DOHH2 (cell line): ENCODE data around the gene EBF3.

Source experiments
- H3F3A ChIP-seq: fragments of 200-600 bp; sonication (generic), shearing (Covaris generic); 2 replicates; pipeline ENCODE4 v1.6.0; 2016; ENCODE audit warnings: antibody characterized with exemption, mild to moderate bottlenecking; ENCODE audit not compliant: control insufficient read depth, insufficient read depth
- H3K27ac ChIP-seq: fragments of 200-600 bp; sonication (generic); 2 replicates; pipeline ENCODE4 v1.5.1; 2014; ENCODE audit warnings: low read depth, mild to moderate bottlenecking, low read length, moderate library complexity
- H3K27me3 ChIP-seq: fragments of 200-600 bp; sonication (generic); 2 replicates; pipeline ENCODE4 v1.6.1; 2014; ENCODE audit warnings: mild to moderate bottlenecking, low read length, mixed read lengths; ENCODE audit not compliant: control insufficient read depth
- H3K36me3 ChIP-seq: fragments of 200-600 bp; sonication (generic); 2 replicates; pipeline ENCODE4 v1.6.1; 2014; ENCODE audit warnings: mild to moderate bottlenecking, low read length, moderate library complexity, mixed read lengths; ENCODE audit not compliant: control insufficient read depth
- H3K4me1 ChIP-seq: fragments of 200-600 bp; sonication (generic); 2 replicates; pipeline ENCODE4 v1.6.1; 2014; ENCODE audit warnings: mild to moderate bottlenecking, low read length, mixed read lengths; ENCODE audit not compliant: control insufficient read depth
- H3K4me2 ChIP-seq: fragments of 200-600 bp; sonication (generic); 2 replicates; pipeline ENCODE4 v1.6.0; 2014; ENCODE audit warnings: mild to moderate bottlenecking, low read length, moderate library complexity
- H3K4me3 ChIP-seq: fragments of 200-600 bp; sonication (generic); 2 replicates; pipeline ENCODE4 v1.5.1; 2014; ENCODE audit warnings: mild to moderate bottlenecking, low read length, mixed read lengths
- H3K79me2 ChIP-seq: fragments of 200-600 bp; sonication (generic); 2 replicates; pipeline ENCODE4 v1.6.1; 2014; ENCODE audit warnings: mild to moderate bottlenecking, low read length, mixed read lengths; ENCODE audit not compliant: control insufficient read depth
- H3K9me2 ChIP-seq: fragments of 200-600 bp; sonication (generic); replicated peaks from 2 replicates; pipeline ENCODE4 v1.6.1; 2014; ENCODE audit warnings: mild to moderate bottlenecking, low read length, mixed read lengths; ENCODE audit not compliant: control insufficient read depth
- H3K9me3 ChIP-seq: fragments of 200-600 bp; sonication (generic); 2 replicates; pipeline ENCODE4 v1.6.1; 2014; ENCODE audit warnings: antibody characterized with exemption, low read length, mixed read lengths; ENCODE audit not compliant: control insufficient read depth, insufficient read depth
- H4K20me1 ChIP-seq: fragments of 200-600 bp; sonication (generic); 2 replicates; pipeline ENCODE4 v1.6.0; 2014; ENCODE audit warnings: low read depth, mild to moderate bottlenecking, antibody characterized with exemption, low read length, moderate library complexity; ENCODE audit not compliant: control insufficient read depth, insufficient read depth
- CTCF ChIP-seq: fragments of 200-600 bp; sonication (generic); IDR thresholded peaks from one replicate; pipeline ENCODE4 v1.5.1; 2014; ENCODE audit warnings: antibody characterized with exemption, mild to moderate bottlenecking, low read depth, low read length; ENCODE audit not compliant: poor library complexity, severe bottlenecking
- EZH2phosphoT487 ChIP-seq: fragments of 200-600 bp; sonication (generic); IDR thresholded peaks from 2 replicates; pipeline ENCODE4 v1.6.1; 2017; ENCODE audit warnings: borderline replicate concordance, mild to moderate bottlenecking, antibody characterized with exemption, low read length, moderate library complexity, mixed read lengths

The EBF3 gene

GRCh38 chr10:129967579-129968019, 3.5 kb upstream of the EBF3 start:
- no peak overlapping the region for H3K4me3 ChIP-seq
- no peaks in the 10 kb centered on the region for H4K20me1 ChIP-seq
- no peaks in the 10 kb centered on the region for H3F3A ChIP-seq
- H3K79me2 ChIP-seq = no peaks in the 10 kb centered on the region
- no peak overlapping the region for H3K4me2 ChIP-seq
- no peak for TF ChIP-seq CTCF
- TF ChIP-seq EZH2phosphoT487 = no peak
- H3K27me3 ChIP-seq = peaks cover 7% of the 10 kb centered on the region
- H3K9me3 ChIP-seq = peaks cover 3% of the 10 kb centered on the region; the same call in 1 of the 2 replicates
- H3K9me2 ChIP-seq = no peaks in the 10 kb centered on the region
- H3K4me1 ChIP-seq = no peaks in the 10 kb centered on the region
- H3K27ac ChIP-seq = no peak overlapping the region
- no peaks in the 10 kb centered on the region for H3K36me3 ChIP-seq

GRCh38 chr10:129966889-129967578, 3.0 kb upstream of the EBF3 start:
- Histone ChIP-seq H3K27me3 (peaks cover 11% of the 10 kb centered on the region), H3K4me1 (no peaks in the 10 kb centered on the region), H3K27ac (no peak overlapping the region), H3K36me3 (no peaks in the 10 kb centered on the region), H3F3A (no peaks in the 10 kb centered on the region), H3K9me2 (no peaks in the 10 kb centered on the region), H3K79me2 (no peaks in the 10 kb centered on the region), H3K4me2 (no peak overlapping the region), H4K20me1 (no peaks in the 10 kb centered on the region), H3K9me3 (peaks cover 3% of the 10 kb centered on the region; the same call in 1 of the 2 replicates), H3K4me3 (no peak overlapping the region)
- TF ChIP-seq EZH2phosphoT487 (no peak), CTCF (no peak)

- Histone ChIP-seq H3K4me2 (no peak overlapping the region), H3K27me3 (peaks cover 13% of the 10 kb centered on the region), H3F3A (no peaks in the 10 kb centered on the region), H3K4me3 (no peak overlapping the region), H4K20me1 (no peaks in the 10 kb centered on the region), H3K27ac (no peak overlapping the region), H3K36me3 (no peaks in the 10 kb centered on the region), H3K9me2 (no peaks in the 10 kb centered on the region), H3K9me3 (peaks cover 3% of the 10 kb centered on the region; the same call in 1 of the 2 replicates), H3K79me2 (no peaks in the 10 kb centered on the region), H3K4me1 (no peaks in the 10 kb centered on the region)
- no peak for TF ChIP-seq EZH2phosphoT487
- no peak for TF ChIP-seq CTCF
Observed at GRCh38 chr10:129966370-129966888, 2.4 kb upstream of the EBF3 start.
